ENCODE results near the gene CIART.
"Not testable (repeated sequence)": the region's sequence is repeated elsewhere in the genome, so short reads cannot be mapped to it uniquely, and the experiment has no call there.

The CIART gene

GRCh38 chr1:150311762-150312161 is 29.4 kb downstream of the CIART start:
- DNase-seq, result no peak

DNA sequence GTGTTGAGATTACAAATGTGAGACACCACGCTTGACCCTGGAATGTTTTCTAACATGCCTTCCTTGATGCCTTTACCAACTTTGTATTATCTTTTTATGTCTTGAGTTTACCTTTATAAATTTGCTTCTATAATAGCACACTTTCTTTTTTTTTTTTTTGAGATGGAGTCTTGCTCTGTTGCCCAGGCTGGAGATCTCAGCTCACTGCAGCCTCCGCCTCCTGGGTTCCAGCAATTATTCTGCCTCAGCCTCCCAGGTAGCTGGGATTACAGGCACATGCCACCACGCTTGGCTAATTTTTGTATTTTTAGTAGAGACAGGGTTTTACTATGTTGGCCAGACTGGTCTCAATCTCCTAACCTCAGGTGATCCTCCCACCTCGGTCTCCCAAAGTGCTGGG is 32.3 kb downstream of the CIART start:
- DNase-seq, result not testable (repeated sequence)

- DNase-seq, result no peak
These were observed 38.3 kb downstream of the CIART start for GRCh38 chr1:150320667-150320978.

GRCh38 chr1:150321826-150322166 is 39.4 kb downstream of the CIART start:
- DNase-seq, result no peak

DNA sequence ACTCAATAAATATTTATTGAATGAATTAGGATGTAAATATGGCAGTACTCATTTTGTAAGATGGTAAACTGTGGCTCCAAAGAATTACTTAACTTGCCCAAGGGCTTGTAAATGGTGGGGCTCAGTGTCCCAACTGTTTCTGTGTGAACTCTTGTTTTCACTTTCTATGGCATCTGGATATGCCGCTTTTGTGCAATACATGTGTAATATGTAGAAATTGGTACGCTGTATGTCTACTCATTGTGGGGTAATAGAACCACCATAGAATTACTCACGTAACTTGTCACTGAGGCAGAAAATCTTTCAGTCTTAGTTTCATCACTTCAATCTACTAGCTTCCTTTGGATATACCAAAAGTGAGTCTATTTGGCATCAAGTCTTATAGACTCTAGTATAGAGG is 40.0 kb downstream of the CIART start:
- no peak for DNase-seq

- no peak for DNase-seq
These were observed 50.4 kb downstream of the CIART start for GRCh38 chr1:150332651-150333290.

Measured in NCI-H446 treated with DMSO at 0.1 percent for 48 hours (cell line).